ENCODE results near the gene GFRA4.

GRCh38 chr20:3669710-3670367 is 6.6 kb upstream of the GFRA4 start:
- TF ChIP-seq CTCF (conservative IDR thresholded peaks at IDR 0.05) (no peak), ZFX (IDR thresholded peaks at IDR 0.05) (no peak)

Measured in C4-2B (cell line).